IMR-90 (cell line): Measurements from ENCODE around the gene TUSC2. TPM values are rescaled to one million over a fixed set of nuclear protein-coding genes. Genes with fewer than 3 reads are reported as not detected.

Experiments
- ATAC-seq: fragments of 200-7000 bp; cut with Tn5 transposase; 2 replicates; pipeline ENCODE4 v1.9.1; 2020; ENCODE audit warnings: low read depth, mild to moderate bottlenecking, moderate library complexity
- BruUV-seq: library from RNA; stranded (reverse); fragments of 400-500 nt; replicated peaks from 2 replicates; lab custom pipeline; 2021; lab: Mats Ljungman, UMichigan
- CTCF ChIA-PET: fragments of 300-600 bp; formaldehyde crosslinking; extraction: SDS; loops from one replicate; lab custom pipeline; 2021; ENCODE audit warnings: antibody characterized with exemption; lab: Yijun Ruan, JAX
- POLR2A ChIA-PET: fragments of 300-600 bp; sonication (Branson Sonifier 250); formaldehyde crosslinking; loops from one replicate; lab custom pipeline; 2022; ENCODE audit warnings: antibody characterized with exemption; ENCODE audit not compliant: unreplicated experiment; lab: Charles Lee
- DNase-seq: peaks from one replicate; pipeline ENCODE4 v3.0.0; 2013
- H2AFZ ChIP-seq: replicated peaks from 2 replicates; pipeline ENCODE3; 2013; ENCODE audit warnings: low read length, mild to moderate bottlenecking; ENCODE audit not compliant: poor library complexity
- H2AK5ac ChIP-seq: 2 replicates; pipeline ENCODE4 v1.6.1; 2013; ENCODE audit warnings: low read depth, low read length, inconsistent platforms
- H2AK9ac ChIP-seq: replicated peaks from 2 replicates; pipeline ENCODE3; 2013; ENCODE audit warnings: mild to moderate bottlenecking, low read depth, low read length, moderate library complexity; ENCODE audit not compliant: poor library complexity
- H2BK120ac ChIP-seq: 2 replicates; pipeline ENCODE4 v1.6.1; 2013; ENCODE audit warnings: low read depth, low read length, inconsistent platforms
- H2BK15ac ChIP-seq: 3 replicates; pipeline ENCODE4 v1.6.1; 2013; ENCODE audit warnings: low read depth, low read length, inconsistent platforms
- H2BK20ac ChIP-seq: 2 replicates; pipeline ENCODE4 v1.6.1; 2013; ENCODE audit warnings: low read depth, mild to moderate bottlenecking, inconsistent platforms, low read length, moderate library complexity
- H2BK5ac ChIP-seq: 2 replicates; pipeline ENCODE4 v1.6.1; 2013; ENCODE audit warnings: mild to moderate bottlenecking, low read depth, low read length, inconsistent platforms; ENCODE audit not compliant: poor library complexity, severe bottlenecking
- H3K14ac ChIP-seq: replicated peaks from 2 replicates; pipeline ENCODE4 v1.6.1; 2013; ENCODE audit warnings: low read depth, low read length, inconsistent platforms
- H3K18ac ChIP-seq: 2 replicates; pipeline ENCODE4 v1.6.1; 2013; ENCODE audit warnings: low read depth, low read length, control low read depth
- H3K23ac ChIP-seq: 2 replicates; pipeline ENCODE4 v1.6.1; 2013; ENCODE audit warnings: low read depth, low read length, inconsistent platforms
- H3K27ac ChIP-seq: 2 replicates; pipeline ENCODE4 v1.5.1; 2013; ENCODE audit warnings: mild to moderate bottlenecking, control low read depth, low read length; ENCODE audit not compliant: insufficient read depth
- H3K27me3 ChIP-seq: 2 replicates; pipeline ENCODE4 v1.6.1; 2013; ENCODE audit warnings: low read length; ENCODE audit not compliant: control insufficient read depth, insufficient read depth
- H3K36me3 ChIP-seq: 2 replicates; pipeline ENCODE4 v1.6.1; 2013; ENCODE audit warnings: low read length, mixed read lengths; ENCODE audit not compliant: control insufficient read depth, insufficient read depth
- H3K4ac ChIP-seq: 2 replicates; pipeline ENCODE4 v1.6.1; 2013; ENCODE audit warnings: low read depth, low read length, inconsistent platforms
- H3K4me1 ChIP-seq: 2 replicates; pipeline ENCODE4 v1.6.1; 2013; ENCODE audit warnings: low read length, mixed read lengths; ENCODE audit not compliant: control insufficient read depth, insufficient read depth
- H3K4me2 ChIP-seq: 2 replicates; pipeline ENCODE4 v1.6.1; 2013; ENCODE audit warnings: low read depth, mild to moderate bottlenecking, control low read depth, low read length, moderate library complexity
- H3K4me3 ChIP-seq: 2 replicates; pipeline ENCODE4 v1.5.1; 2013; ENCODE audit warnings: low read depth, mild to moderate bottlenecking, control low read depth, low read length, moderate library complexity; ENCODE audit not compliant: insufficient read depth
- H3K56ac ChIP-seq: 2 replicates; pipeline ENCODE4 v1.6.1; 2013; ENCODE audit warnings: low read length, inconsistent platforms; ENCODE audit not compliant: insufficient read depth; ENCODE audit errors: extremely low read depth
- H3K79me1 ChIP-seq, 2 experiments: 2 replicates each; pipeline ENCODE4 v1.6.1; 2013; ENCODE audit warnings: low read length in 2 of 2, inconsistent platforms in 1 of 2, low read depth in 1 of 2
- H3K9ac ChIP-seq: 2 replicates; pipeline ENCODE4 v1.6.1; 2013; ENCODE audit warnings: low read depth, low read length, control low read depth
- H3K9me1 ChIP-seq: 2 replicates; pipeline ENCODE4 v1.6.1; 2013; ENCODE audit warnings: low read length, inconsistent platforms; ENCODE audit not compliant: insufficient read depth
- H3K9me3 ChIP-seq: 2 replicates; pipeline ENCODE4 v1.6.1; 2013; ENCODE audit warnings: low read length; ENCODE audit not compliant: control insufficient read depth, insufficient read depth
- H4K20me1 ChIP-seq: 2 replicates; pipeline ENCODE4 v1.6.1; 2013; ENCODE audit warnings: low read length, inconsistent platforms; ENCODE audit not compliant: insufficient read depth
- H4K5ac ChIP-seq: 2 replicates; pipeline ENCODE4 v1.6.1; 2013; ENCODE audit warnings: mild to moderate bottlenecking, low read depth, low read length, control low read depth
- H4K8ac ChIP-seq, 2 experiments: 2 replicates each; pipeline ENCODE4 v1.6.1; 2013; ENCODE audit warnings: low read depth in 2 of 2, low read length in 2 of 2, control low read depth in 1 of 2, inconsistent platforms in 1 of 2
- H4K91ac ChIP-seq: 2 replicates; pipeline ENCODE4 v1.6.1; 2013; ENCODE audit warnings: low read depth, low read length, inconsistent platforms; ENCODE audit not compliant: insufficient read depth
- BHLHE40 ChIP-seq: fragments of 150-350 bp; IDR thresholded peaks from 2 replicates; pipeline ENCODE4 v1.6.1; 2016; ENCODE audit warnings: mild to moderate bottlenecking, low read depth, low read length
- CEBPB ChIP-seq: IDR thresholded peaks from 2 replicates; pipeline ENCODE4 v1.6.1; 2012; ENCODE audit warnings: low read depth, low read length, improper control_type of control experiment
- CHD1 ChIP-seq: IDR thresholded peaks from 2 replicates; pipeline ENCODE4 v1.6.1; 2012; ENCODE audit warnings: low read depth, low read length, improper control_type of control experiment
- CTCF ChIP-seq: conservative IDR thresholded peaks from 2 replicates; pipeline ENCODE4 v1.5.1; 2012; ENCODE audit warnings: mild to moderate bottlenecking, low read depth, low read length, improper control_type of control experiment
- ELK1 ChIP-seq: fragments of 150-350 bp; IDR thresholded peaks from 2 replicates; pipeline ENCODE4 v1.6.1; 2016; ENCODE audit warnings: low read depth, mild to moderate bottlenecking, low read length, moderate library complexity, borderline replicate concordance
- FOS ChIP-seq: fragments of 150-350 bp; IDR thresholded peaks from 2 replicates; pipeline ENCODE4 v1.6.1; 2016; ENCODE audit warnings: low read depth, low read length
- MAFK ChIP-seq: IDR thresholded peaks from 2 replicates; pipeline ENCODE4 v1.6.1; 2012; ENCODE audit warnings: low read depth, low read length, improper control_type of control experiment
- MAZ ChIP-seq: IDR thresholded peaks from 2 replicates; pipeline ENCODE4 v1.6.1; 2012; ENCODE audit warnings: low read depth, mild to moderate bottlenecking, low read length, improper control_type of control experiment, moderate library complexity, borderline replicate concordance
- MXI1 ChIP-seq: IDR thresholded peaks from 2 replicates; pipeline ENCODE4 v1.6.1; 2012; ENCODE audit warnings: low read depth, mild to moderate bottlenecking, low read length, moderate library complexity, borderline replicate concordance
- NFE2L2 ChIP-seq: fragments of 150-350 bp; IDR thresholded peaks from 2 replicates; pipeline ENCODE4 v1.6.1; 2016; ENCODE audit warnings: low read depth, mild to moderate bottlenecking, low read length
- RAD21 ChIP-seq: IDR thresholded peaks from 2 replicates; pipeline ENCODE4 v1.6.1; 2012; ENCODE audit warnings: low read length, improper control_type of control experiment
- RCOR1 ChIP-seq: IDR thresholded peaks from 2 replicates; pipeline ENCODE4 v1.6.1; 2012; ENCODE audit warnings: mild to moderate bottlenecking, low read length, improper control_type of control experiment; ENCODE audit not compliant: insufficient replicate concordance
- RFX5 ChIP-seq: IDR thresholded peaks from 2 replicates; pipeline ENCODE4 v1.8.0; 2012; ENCODE audit warnings: low read depth, mild to moderate bottlenecking, low read length, moderate library complexity
- WGBS, 2 experiments: methylation state at CpG; one replicate each; pipeline versions ENCODE4 v1.1.5 to v1.1.7; 2013; ENCODE audit warnings: missing lambda C conversion rate in 2 of 2; ENCODE audit not compliant: insufficient read length in 1 of 2; ENCODE audit errors: extremely low coverage in 2 of 2; 5-methylcytosine and 5-hydroxymethylcytosine counted together
- dilution Hi-C: fragments of 300-500 bp; cut with HindIII; formaldehyde crosslinking; loops from one replicate; pipeline ENCODE4 v1.14.3; 2018; ENCODE audit warnings: low sequenced_read_pairs; ENCODE audit not compliant: unreplicated experiment
- in situ Hi-C: fragments of 300-500 bp; cut with MboI; formaldehyde crosslinking; loops from 3 replicates; pipeline ENCODE4 v1.14.3; 2019; ENCODE audit warnings: low sequenced_read_pairs, inconsistent platforms, mixed read lengths
- intact Hi-C: fragments of 100-400 bp; cut with micrococcal nuclease; formaldehyde crosslinking; loops from 2 replicates; pipeline ENCODE4 v1.10.0; 2022
- polyA plus RNA-seq, 3 experiments: library from polyadenylated mRNA; depleted of rRNA; stranded (reverse); fragments of >200 nt; gene quantifications; 2 replicates each; pipeline ENCODE4 v1.2.3, GENCODE V29; 2012; ENCODE audit warnings: low replicate concordance in 1 of 3
- total RNA-seq: library from RNA; depleted of rRNA; stranded (reverse); fragments of >200 nt; gene quantifications from 2 replicates; pipeline ENCODE4 v1.2.3, GENCODE V29; 2012
- TF ChIP-seq, protein P1 (sequence below): fragments of 150-350 bp; IDR thresholded peaks from 2 replicates; pipeline ENCODE4 v1.6.1; 2017; ENCODE audit warnings: mild to moderate bottlenecking, antibody characterized with exemption, low read length, low read depth

The TUSC2 gene
- total and polyA plus RNA-seq, 2 of the 4 experiments (the other 2 are of a cell fraction), result 13.4 to 24.0 TPM

- Histone ChIP-seq H2BK120ac (no peak overlapping the region), H3K27me3 (no peaks in the 10 kb centered on the region), H4K5ac (no peak overlapping the region), H4K20me1 (peaks cover 53% of the 10 kb centered on the region), H3K4ac (no peak overlapping the region), H2AFZ (no peak overlapping the region), H3K14ac (0 out of 2 replicates have a peak overlapping the region, but pooled peaks have one; percentile 19), H3K9me1 (peaks cover 21% of the 10 kb centered on the region), H3K27ac (no peak overlapping the region), H2AK5ac (no peak overlapping the region), H3K4me3 (no peak overlapping the region; the same call in 1 of the 2 replicates), H2BK15ac (no peak overlapping the region), H3K36me3 (peaks cover 44% of the 10 kb centered on the region), H3K18ac (no peak overlapping the region), H3K4me1 (peaks cover 32% of the 10 kb centered on the region), H4K8ac (no peak overlapping the region), H3K4me2 (peak overlapping the region; percentile 94), H3K79me1 (peaks cover 10 to 71% of the 10 kb centered on the region in 2 experiments), H2AK9ac (peak overlapping the region; percentile 59), H3K9ac (no peak overlapping the region), H3K56ac (no peak overlapping the region), H4K91ac (no peak overlapping the region), H3K23ac (peak overlapping the region; percentile 3; the same call in 1 of the 2 replicates), H2BK20ac (no peak overlapping the region), H3K9me3 (no peaks in the 10 kb centered on the region), H2BK5ac (no peak overlapping the region)
- POLR2A ChIA-PET, result interaction anchor here (1.0 kb wide), 1 partner anchor 213 kb away, joined by 3 read pairs; the partner anchor contains the start of gene HEMK1
- CTCF ChIA-PET, result no interaction called here
- intact Hi-C loops, result no loop called here
- ATAC-seq, result no peak
- WGBS, 2 experiments, result 49% methylated on average over 3 of the region's 5 CpGs; no CpG with 5 or more reads in 1 of the 2 experiments
- no TSS peak for BruUV-seq
- dilution Hi-C loops, result no loop called here
- no peak for DNase-seq
- in situ Hi-C loops, result no loop called here
- no peak for TF ChIP-seq CHD1
- TF ChIP-seq FOS, result no peak
- TF ChIP-seq ELK1, result no peak
- no peak for TF ChIP-seq MAZ
- no peak for TF ChIP-seq MAFK
- TF ChIP-seq MXI1, result no peak
- no peak for TF ChIP-seq CEBPB
- TF ChIP-seq RFX5, result no peak
- no peak for TF ChIP-seq BHLHE40
- TF ChIP-seq RAD21, result no peak
- no peak for TF ChIP-seq CTCF
- no peak for TF ChIP-seq NFE2L2
- no peak for TF ChIP-seq RCOR1
- TF ChIP-seq, protein P1, sequence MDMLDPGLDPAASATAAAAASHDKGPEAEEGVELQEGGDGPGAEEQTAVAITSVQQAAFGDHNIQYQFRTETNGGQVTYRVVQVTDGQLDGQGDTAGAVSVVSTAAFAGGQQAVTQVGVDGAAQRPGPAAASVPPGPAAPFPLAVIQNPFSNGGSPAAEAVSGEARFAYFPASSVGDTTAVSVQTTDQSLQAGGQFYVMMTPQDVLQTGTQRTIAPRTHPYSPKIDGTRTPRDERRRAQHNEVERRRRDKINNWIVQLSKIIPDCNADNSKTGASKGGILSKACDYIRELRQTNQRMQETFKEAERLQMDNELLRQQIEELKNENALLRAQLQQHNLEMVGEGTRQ, result no peak
Observed at GRCh38 chr3:50355829-50356552, 28.0 kb upstream of the TUSC2 start.
